Neural progenitor cell (in vitro differentiated cells): ENCODE results near the gene RWDD3.
A peak's percentile ranks its signal among the peaks of the same experiment; 100 is the strongest.

Experiments
- EZH2 ChIP-seq: fragments of 200-600 bp; sonication (generic); IDR thresholded peaks from 2 replicates; pipeline ENCODE4 v1.6.1; 2017; ENCODE audit warnings: antibody characterized with exemption, mild to moderate bottlenecking, moderate library complexity
- EZH2phosphoT487 ChIP-seq: fragments of 200-600 bp; sonication (generic); IDR thresholded peaks from 2 replicates; pipeline ENCODE4 v1.6.1; 2017; ENCODE audit warnings: antibody characterized with exemption
- TF ChIP-seq, protein P1 (sequence below): fragments of 200-600 bp; sonication (generic); IDR thresholded peaks from 2 replicates; pipeline ENCODE4 v1.5.1; 2017; ENCODE audit warnings: antibody characterized with exemption, mild to moderate bottlenecking

DNA sequence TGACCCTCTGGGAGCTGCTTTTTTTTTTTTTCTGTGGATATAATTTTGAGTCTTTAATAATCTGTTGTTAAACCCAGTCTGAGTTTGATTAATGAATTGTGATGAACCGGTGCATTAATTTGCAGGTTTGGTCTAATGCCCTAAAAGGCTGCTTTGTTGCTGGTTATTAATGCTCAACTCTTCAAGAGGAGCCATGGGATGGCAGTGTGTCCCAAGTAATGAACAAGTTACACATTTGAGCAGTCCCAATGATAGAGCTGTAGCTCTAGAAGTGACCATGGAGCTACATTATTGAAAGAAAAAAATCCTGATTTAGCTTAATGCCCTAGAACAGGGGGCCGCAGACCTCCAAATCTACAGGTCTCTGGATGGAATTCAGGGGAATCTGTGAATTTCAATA lies 53.1 kb downstream of the RWDD3 start:
- TF ChIP-seq, protein P1, sequence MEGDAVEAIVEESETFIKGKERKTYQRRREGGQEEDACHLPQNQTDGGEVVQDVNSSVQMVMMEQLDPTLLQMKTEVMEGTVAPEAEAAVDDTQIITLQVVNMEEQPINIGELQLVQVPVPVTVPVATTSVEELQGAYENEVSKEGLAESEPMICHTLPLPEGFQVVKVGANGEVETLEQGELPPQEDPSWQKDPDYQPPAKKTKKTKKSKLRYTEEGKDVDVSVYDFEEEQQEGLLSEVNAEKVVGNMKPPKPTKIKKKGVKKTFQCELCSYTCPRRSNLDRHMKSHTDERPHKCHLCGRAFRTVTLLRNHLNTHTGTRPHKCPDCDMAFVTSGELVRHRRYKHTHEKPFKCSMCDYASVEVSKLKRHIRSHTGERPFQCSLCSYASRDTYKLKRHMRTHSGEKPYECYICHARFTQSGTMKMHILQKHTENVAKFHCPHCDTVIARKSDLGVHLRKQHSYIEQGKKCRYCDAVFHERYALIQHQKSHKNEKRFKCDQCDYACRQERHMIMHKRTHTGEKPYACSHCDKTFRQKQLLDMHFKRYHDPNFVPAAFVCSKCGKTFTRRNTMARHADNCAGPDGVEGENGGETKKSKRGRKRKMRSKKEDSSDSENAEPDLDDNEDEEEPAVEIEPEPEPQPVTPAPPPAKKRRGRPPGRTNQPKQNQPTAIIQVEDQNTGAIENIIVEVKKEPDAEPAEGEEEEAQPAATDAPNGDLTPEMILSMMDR = peak; percentile 56
- TF ChIP-seq EZH2 = no peak
- TF ChIP-seq EZH2phosphoT487 = no peak
